HG03520 (cell line): ENCODE measurements around the gene ETDA.
"Not testable (repeated sequence)": the region's sequence is repeated elsewhere in the genome, so short reads cannot be mapped to it uniquely, and the experiment has no call there.

Source experiments
- ATAC-seq: cut with Tn5 transposase; IDR thresholded peaks from one replicate; pipeline ENCODE4 v1.9.1; 2021; ENCODE audit warnings: mild to moderate bottlenecking, moderate library complexity; ENCODE audit not compliant: unreplicated experiment

Gene ETDA

DNA sequence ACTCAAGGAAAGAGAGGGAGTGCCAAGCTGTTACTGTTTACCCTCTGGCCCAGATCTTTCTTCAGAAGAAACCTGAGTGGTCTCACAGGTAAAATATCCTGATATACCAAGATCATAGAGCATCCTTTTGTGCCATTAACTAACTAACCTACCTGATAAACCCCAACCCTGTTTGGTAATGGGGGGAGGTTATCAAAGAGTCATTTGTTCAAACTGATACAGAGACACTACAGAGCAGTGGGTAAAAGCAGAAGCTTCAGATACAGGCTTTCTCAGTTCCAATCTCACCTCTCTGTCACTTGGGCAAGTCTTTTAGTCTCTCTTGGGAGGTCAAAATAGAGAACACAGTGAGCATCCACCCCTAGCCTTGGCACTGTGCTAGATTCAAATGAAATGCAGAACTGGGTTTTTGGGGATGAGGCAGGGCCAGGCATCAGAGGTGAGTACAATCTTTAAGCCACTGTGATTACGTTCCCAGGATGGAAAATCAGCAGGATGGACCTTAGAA lies at the start of gene ETDA:
TSS of gene ETDA (plus strand) at position 51 of the 508 bp plus-strand sequence. CDS start 1,216 bp downstream, outside the sequence.
- not testable (repeated sequence) for ATAC-seq

DNA sequence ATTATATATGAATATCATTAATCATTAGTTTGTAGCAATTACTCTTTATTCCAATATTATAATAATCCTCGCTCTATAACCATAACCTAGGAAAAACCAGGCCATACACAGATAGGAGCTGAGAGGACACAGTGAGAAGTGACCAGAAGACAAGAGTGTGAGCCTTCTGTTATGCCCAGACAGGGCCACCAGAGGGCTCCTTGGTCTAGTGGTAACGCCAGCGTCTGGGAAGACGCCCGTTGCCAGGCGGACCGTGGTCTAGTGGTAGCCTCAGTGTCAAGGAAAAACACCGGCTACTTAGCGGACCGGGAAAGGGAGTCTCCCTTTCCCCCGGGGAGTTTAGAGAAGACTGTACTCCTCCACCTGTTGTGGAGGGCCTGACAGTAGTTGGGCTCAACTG lies 45.4 kb upstream of the ETDA start:
- not testable (repeated sequence) for ATAC-seq

- no peak for ATAC-seq
These were observed 38.5 kb upstream of the ETDA start for GRCh38 chrX:135213200-135213844.

DNA sequence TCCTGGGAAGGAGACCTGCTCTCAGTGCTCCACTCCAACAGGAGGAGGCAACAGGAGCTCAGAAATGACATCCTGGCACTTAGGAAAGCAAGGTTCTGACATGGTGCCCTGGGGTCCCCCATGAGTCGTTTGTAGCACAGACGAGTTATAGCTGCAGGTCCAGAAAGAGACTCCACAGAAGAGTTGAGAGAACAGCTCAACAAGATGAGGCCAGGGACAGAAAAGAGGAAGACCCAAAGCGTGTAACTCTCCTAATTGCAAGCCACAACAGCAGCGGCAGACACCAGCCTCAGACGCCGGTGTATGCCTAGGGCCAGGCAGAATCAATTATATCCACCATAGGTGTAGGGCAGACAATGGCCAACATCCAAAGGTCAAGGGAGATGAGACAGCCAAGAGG lies 5.9 kb upstream of the ETDA start:
- not testable (repeated sequence) for ATAC-seq

DNA sequence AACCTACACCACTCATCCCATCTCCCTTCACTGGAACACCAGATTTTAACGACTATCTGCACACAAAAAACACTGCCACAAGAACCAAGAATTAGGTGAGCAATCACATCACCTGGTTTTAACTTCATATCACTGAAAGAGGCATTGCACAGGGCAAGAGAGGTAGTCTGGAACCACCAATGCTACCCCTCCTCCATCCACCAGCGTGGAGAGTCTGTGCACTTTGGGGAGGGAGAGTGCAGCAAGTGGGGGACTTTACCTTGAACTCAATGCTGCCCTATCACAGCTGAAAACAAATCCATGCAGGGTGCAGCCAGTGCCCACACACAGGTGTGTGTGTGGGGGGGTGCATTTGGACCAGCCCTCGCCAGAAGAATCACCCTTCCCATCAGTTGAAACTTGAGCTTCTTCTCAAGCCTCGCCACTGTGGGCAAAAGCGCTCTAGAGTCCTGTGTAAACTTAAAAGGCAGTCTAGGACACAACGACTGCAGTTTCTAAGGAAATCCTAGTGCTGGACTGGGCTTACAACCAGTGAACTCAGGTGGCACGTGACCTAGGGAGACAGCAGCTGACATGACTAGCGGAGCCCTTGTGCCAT lies 4.3 kb downstream of the ETDA start:
- ATAC-seq = not testable (repeated sequence)

- ATAC-seq = no peak
These were observed 5.1 kb downstream of the ETDA start for GRCh38 chrX:135256923-135257322.

DNA sequence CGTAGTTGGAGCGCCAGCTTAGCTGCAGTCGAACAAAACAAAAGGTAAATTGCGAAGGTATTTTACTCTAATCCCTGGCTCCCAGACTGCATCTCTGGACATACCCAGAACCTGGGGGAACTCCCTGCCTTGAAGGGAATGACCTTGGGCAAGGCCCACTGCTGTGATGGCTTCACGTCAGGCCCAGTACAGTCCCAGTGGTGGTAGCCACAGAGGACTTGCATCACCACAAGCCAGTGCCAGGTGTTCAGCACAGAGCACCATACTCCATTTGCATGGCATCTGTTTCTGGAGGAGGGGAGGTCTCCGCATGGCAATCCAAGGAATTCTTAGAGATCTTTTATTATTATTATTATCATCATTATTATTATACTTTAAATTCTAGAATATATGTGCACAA lies 5.6 kb downstream of the ETDA start:
- ATAC-seq = no peak

DNA sequence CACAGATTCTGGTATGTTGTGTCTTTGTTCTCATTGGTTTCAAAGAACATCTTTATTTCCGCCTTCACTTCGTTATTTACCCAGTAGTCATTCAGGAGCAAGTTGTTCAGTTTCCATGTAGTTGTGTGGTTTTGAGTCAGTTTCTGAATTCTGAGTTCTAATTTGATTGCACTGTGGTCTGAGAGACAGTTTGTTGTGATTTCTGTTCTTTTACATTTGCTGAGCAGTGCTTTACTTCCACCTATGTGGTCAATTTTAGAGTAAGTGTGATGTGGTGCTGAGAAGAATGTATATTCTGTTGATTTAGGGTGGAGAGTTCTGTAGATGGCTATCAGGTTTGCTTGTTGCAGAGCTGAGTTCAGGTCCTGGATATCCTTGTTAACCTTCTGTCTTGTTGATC lies 9.1 kb downstream of the ETDA start:
- ATAC-seq = not testable (repeated sequence)

DNA sequence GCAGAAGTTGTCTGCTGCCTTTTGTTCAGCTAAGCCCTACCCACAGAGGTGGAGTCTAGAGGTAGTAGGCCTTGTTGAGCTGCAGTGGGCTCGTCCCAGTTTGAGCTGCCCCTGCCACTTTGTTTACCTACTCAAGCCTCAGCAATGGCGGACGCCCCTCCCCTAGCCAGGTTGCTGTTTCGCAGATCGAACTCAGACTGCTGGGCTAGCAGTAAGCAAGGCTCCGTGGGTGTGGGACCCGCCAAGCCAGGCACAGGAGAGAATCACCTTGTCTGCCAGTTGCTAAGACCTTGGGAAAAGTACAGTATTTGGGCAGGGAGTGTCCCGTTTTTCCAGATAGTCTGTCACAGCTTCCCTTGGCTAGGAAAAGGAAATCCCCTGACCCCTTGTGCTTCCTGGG lies 11.5 kb downstream of the ETDA start:
- ATAC-seq = not testable (repeated sequence)

- no peak for ATAC-seq
These were observed 12.3 kb downstream of the ETDA start for GRCh38 chrX:135264206-135264605.

GRCh38 chrX:135273162-135273561 lies 21.3 kb downstream of the ETDA start:
- ATAC-seq = no peak

- no peak for ATAC-seq
These were observed 24.1 kb downstream of the ETDA start for GRCh38 chrX:135275973-135276372.

DNA sequence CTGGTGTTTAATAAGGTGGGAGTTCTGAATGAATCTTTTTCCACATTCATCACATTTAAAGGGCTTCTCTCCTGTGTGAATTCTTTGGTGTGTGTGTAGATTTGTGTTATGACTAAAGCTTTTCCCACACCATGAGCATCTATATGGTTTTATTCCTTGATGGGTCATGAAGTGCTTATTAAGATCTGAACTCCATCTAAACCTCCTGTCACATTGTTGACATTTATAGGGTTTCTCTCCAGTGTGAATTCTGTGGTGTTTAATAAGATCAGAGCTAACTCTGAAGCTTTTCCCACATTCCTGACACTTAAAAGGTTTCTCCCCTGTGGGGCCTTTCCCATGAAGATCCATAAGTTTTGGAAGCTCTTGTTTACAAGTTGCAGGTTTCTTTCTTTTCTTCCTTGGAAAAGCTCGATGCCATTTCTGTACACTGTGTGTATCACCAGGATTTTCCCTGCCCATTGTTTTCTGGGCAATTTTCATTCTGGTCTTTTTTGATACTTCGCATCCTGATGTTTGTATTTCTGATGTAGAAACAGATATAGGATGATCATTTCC lies 35.5 kb downstream of the ETDA start:
- ATAC-seq = no peak

GRCh38 chrX:135295238-135295943 lies 43.5 kb downstream of the ETDA start:
- peak; percentile 79 for ATAC-seq

DNA sequence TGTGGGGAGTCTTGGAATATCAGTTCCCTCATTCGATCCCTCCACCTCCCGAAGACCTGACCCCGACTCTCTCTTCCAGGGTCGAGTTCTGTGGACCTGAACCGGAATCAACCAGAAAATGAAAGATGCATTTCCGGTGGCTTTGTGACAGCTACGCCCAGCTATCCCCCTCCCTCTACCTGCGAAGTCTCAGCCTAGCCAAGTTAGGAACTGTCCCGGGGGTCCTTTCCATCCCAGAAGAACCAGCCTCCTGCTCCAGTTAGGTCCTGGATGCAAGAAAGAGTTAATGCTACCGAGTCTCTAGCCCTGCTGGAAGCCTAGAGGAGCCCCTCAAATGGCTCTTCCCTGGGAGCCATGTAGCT lies 44.1 kb downstream of the ETDA start:
- ATAC-seq = no peak

DNA sequence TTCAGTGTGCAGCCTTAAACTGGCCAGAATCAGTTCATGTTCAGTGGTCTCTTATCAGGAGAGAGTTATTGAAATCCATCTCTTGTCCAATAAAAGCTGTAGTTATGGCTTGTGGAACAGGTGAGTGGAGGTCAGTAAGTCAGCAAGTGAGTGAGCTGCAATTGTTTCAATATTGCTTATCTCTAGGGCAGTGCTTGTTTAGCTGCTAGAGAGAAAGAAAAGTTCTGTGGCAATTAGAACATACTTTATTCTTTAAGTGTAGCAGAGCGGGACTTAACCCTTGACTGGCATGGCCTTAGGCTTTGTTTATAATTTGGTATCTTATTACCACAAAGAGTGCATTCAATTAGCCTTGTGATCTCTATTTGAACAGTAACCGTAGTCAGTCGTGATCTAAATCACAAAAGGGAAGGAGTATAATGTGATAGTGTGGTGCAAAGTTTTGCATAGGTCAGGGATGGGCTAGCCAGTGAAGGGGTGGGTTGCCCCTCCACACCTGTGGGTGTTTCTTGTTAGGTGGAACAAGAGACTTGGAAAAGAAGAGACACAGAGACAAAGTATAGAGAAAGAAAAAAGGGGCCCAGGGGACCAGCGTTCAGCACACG lies 50.5 kb downstream of the ETDA start:
- no peak for ATAC-seq
